Measurements from ENCODE around the gene C1orf53.

Gene C1orf53

GRCh38 chr1:197903196-197903514 lies 725 bp downstream of the C1orf53 start (continued):
- TF ChIP-seq, protein P1, sequence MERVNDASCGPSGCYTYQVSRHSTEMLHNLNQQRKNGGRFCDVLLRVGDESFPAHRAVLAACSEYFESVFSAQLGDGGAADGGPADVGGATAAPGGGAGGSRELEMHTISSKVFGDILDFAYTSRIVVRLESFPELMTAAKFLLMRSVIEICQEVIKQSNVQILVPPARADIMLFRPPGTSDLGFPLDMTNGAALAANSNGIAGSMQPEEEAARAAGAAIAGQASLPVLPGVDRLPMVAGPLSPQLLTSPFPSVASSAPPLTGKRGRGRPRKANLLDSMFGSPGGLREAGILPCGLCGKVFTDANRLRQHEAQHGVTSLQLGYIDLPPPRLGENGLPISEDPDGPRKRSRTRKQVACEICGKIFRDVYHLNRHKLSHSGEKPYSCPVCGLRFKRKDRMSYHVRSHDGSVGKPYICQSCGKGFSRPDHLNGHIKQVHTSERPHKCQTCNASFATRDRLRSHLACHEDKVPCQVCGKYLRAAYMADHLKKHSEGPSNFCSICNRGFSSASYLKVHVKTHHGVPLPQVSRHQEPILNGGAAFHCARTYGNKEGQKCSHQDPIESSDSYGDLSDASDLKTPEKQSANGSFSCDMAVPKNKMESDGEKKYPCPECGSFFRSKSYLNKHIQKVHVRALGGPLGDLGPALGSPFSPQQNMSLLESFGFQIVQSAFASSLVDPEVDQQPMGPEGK (CRISPR knock-in tag; IDR thresholded peaks at IDR 0.05; ENCODE audit: borderline replicate concordance) = no peak
- TF ChIP-seq PPARA (CRISPR knock-in tag; IDR thresholded peaks at IDR 0.05; ENCODE audit: borderline replicate concordance) (no peak), GLIS3 (CRISPR knock-in tag; IDR thresholded peaks at IDR 0.05) (no peak), TCF4 (CRISPR knock-in tag; IDR thresholded peaks at IDR 0.05; ENCODE audit: borderline replicate concordance) (no peak), ISL1 (CRISPR knock-in tag; IDR thresholded peaks at IDR 0.05) (no peak), ZFP30 (CRISPR knock-in tag; IDR thresholded peaks at IDR 0.05) (no peak), TOX (CRISPR knock-in tag; IDR thresholded peaks at IDR 0.05; ENCODE audit: borderline replicate concordance) (no peak)
- TF ChIP-seq, protein P2, sequence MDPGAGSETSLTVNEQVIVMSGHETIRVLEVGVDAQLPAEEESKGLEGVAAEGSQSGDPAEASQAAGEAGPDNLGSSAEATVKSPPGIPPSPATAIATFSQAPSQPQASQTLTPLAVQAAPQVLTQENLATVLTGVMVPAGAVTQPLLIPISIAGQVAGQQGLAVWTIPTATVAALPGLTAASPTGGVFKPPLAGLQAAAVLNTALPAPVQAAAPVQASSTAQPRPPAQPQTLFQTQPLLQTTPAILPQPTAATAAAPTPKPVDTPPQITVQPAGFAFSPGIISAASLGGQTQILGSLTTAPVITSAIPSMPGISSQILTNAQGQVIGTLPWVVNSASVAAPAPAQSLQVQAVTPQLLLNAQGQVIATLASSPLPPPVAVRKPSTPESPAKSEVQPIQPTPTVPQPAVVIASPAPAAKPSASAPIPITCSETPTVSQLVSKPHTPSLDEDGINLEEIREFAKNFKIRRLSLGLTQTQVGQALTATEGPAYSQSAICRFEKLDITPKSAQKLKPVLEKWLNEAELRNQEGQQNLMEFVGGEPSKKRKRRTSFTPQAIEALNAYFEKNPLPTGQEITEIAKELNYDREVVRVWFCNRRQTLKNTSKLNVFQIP (CRISPR knock-in tag; IDR thresholded peaks at IDR 0.05; ENCODE audit: borderline replicate concordance, low read depth) = no peak

DNA sequence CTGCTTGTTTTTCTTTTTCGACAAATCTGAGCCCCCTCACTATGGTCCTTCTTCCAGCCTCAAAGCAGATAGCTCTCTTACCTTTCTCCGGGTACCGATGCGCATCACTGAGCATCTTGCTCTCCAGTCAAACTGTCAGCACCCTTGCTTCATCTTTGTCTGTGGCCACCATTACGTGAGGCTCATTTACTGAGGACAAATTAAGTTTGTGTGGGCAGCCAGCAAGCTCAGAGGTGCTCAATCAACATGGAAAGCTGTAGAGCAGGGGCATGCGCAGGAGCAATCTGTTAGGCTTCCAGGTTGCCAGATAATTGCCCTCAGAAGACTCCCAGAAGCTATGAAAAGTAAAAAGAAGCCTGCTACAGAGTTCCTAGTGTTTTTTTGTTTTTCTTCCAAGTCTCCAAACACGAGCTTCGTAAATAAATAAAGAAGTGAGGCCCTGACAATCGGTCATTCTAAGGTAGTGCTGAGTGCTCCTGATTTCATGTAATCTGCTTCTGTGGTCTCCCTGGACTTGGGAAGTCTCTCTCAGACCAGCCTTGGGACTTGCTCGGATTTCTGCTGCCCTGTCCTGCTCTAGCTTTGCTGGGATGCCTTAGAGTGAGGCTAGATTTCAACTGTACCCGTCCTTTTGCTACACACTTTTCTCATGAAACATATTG lies 1.8 kb downstream of the C1orf53 start:
- TF ChIP-seq SNAI2 (CRISPR knock-in tag; IDR thresholded peaks at IDR 0.05) = no peak
- TF ChIP-seq ZFP3 (CRISPR knock-in tag; IDR thresholded peaks at IDR 0.05) = no peak
- TF ChIP-seq CREB5 (CRISPR knock-in tag; IDR thresholded peaks at IDR 0.05; ENCODE audit: low read depth) = no peak
- no peak for TF ChIP-seq ZFP30 (CRISPR knock-in tag; IDR thresholded peaks at IDR 0.05)
- TF ChIP-seq ZNF8 (CRISPR knock-in tag; IDR thresholded peaks at IDR 0.05) = no peak
- no peak for TF ChIP-seq PPARA (CRISPR knock-in tag; IDR thresholded peaks at IDR 0.05; ENCODE audit: borderline replicate concordance)
- no peak for TF ChIP-seq BACH2 (CRISPR knock-in tag; IDR thresholded peaks at IDR 0.05; ENCODE audit: borderline replicate concordance)
- TF ChIP-seq ESRRG (CRISPR knock-in tag; IDR thresholded peaks at IDR 0.05) = no peak
- no peak for TF ChIP-seq RARB (CRISPR knock-in tag; IDR thresholded peaks at IDR 0.05)
- TF ChIP-seq, protein P3, sequence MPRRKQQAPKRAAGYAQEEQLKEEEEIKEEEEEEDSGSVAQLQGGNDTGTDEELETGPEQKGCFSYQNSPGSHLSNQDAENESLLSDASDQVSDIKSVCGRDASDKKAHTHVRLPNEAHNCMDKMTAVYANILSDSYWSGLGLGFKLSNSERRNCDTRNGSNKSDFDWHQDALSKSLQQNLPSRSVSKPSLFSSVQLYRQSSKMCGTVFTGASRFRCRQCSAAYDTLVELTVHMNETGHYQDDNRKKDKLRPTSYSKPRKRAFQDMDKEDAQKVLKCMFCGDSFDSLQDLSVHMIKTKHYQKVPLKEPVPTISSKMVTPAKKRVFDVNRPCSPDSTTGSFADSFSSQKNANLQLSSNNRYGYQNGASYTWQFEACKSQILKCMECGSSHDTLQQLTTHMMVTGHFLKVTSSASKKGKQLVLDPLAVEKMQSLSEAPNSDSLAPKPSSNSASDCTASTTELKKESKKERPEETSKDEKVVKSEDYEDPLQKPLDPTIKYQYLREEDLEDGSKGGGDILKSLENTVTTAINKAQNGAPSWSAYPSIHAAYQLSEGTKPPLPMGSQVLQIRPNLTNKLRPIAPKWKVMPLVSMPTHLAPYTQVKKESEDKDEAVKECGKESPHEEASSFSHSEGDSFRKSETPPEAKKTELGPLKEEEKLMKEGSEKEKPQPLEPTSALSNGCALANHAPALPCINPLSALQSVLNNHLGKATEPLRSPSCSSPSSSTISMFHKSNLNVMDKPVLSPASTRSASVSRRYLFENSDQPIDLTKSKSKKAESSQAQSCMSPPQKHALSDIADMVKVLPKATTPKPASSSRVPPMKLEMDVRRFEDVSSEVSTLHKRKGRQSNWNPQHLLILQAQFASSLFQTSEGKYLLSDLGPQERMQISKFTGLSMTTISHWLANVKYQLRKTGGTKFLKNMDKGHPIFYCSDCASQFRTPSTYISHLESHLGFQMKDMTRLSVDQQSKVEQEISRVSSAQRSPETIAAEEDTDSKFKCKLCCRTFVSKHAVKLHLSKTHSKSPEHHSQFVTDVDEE (CRISPR knock-in tag; IDR thresholded peaks at IDR 0.05) = no peak
- no peak for TF ChIP-seq TCF4 (CRISPR knock-in tag; IDR thresholded peaks at IDR 0.05; ENCODE audit: borderline replicate concordance)
- ATAC-seq = no peak

GRCh38 chr1:197905699-197906351 lies 3.4 kb downstream of the C1orf53 start:
- no peak for TF ChIP-seq ZNF565 (CRISPR knock-in tag; conservative IDR thresholded peaks at IDR 0.05; ENCODE audit: low read depth)
- ATAC-seq = no peak

- ATAC-seq = no peak
- no peak for TF ChIP-seq ZC3H10 (CRISPR knock-in tag; IDR thresholded peaks at IDR 0.05)
- TF ChIP-seq ZNF565 (CRISPR knock-in tag; conservative IDR thresholded peaks at IDR 0.05; ENCODE audit: low read depth) = no peak
- TF ChIP-seq OSR1 (CRISPR knock-in tag; IDR thresholded peaks at IDR 0.05) = no peak
- no peak for TF ChIP-seq BACH2 (CRISPR knock-in tag; IDR thresholded peaks at IDR 0.05; ENCODE audit: borderline replicate concordance)
- TF ChIP-seq ISL1 (CRISPR knock-in tag; IDR thresholded peaks at IDR 0.05) = no peak
- TF ChIP-seq, protein P3 (CRISPR knock-in tag; IDR thresholded peaks at IDR 0.05) = no peak
- TF ChIP-seq TCF4 (CRISPR knock-in tag; IDR thresholded peaks at IDR 0.05; ENCODE audit: borderline replicate concordance) = no peak
- no peak for TF ChIP-seq ZNF8 (CRISPR knock-in tag; IDR thresholded peaks at IDR 0.05)
- TF ChIP-seq ZNF70 (CRISPR knock-in tag; IDR thresholded peaks at IDR 0.05) = no peak
- no peak for TF ChIP-seq ZFP30 (CRISPR knock-in tag; IDR thresholded peaks at IDR 0.05)
These were observed 5.6 kb downstream of the C1orf53 start for GRCh38 chr1:197907846-197908616.

All from SK-N-SH treated with all-trans-retinoic acid at 6 μM for 48 hours (cell line).